ENCODE data around the gene WNT6.
A peak's percentile ranks its signal among the peaks of the same experiment; 100 is the strongest.

Gene WNT6

DNA sequence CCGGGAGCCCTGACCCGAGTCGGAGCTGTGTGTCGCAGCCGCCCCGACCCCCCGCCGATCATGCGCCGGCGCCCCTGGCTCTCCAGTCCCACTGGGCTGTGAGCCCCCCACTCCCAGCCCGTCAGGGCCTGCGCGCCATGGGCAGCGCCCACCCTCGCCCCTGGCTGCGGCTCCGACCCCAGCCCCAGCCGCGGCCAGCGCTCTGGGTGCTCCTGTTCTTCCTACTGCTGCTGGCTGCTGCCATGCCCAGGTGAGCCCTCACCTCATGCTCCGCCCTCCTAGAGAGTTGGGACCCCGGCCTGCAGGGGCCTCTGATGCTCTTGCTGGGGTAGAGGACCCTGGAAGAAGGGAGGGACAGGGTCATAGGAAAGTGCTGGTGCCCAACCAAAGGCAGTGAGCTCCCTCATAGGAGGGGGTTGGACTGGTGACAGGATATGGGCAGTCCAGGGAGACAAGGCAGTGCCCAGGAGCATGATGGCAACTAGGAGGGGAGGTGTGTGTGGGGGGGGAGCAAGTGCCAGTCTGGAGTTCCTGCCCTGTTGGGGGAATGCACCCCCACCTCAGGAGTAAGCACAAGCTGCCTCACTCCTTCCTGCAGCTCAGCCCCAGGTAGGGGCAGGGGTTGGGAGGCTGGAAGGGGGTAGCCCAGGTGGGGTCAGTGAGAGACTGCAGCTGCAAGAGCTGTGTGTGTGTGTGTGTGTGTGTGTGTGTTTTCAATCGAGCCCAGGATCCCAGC lies 21.4 kb downstream of the WNT6 start:
- H3K4me3 ChIP-seq, result peak overlapping the region; percentile 33 to 62 (median 48); a peak in 18 of 20 replicates
- H3K4me1 ChIP-seq, result peaks cover 24 to 88% (median 77%) of the 10 kb centered on the region in 10 experiments
- H4K20me1 ChIP-seq, result peaks cover 0 to 80% (median 52%) of the 10 kb centered on the region in 11 experiments; a peak in 17 of 22 replicates
- TF ChIP-seq Cebpa-rat (IDR thresholded peaks at IDR 0.05), result no peak
- H3K9me3 ChIP-seq (replicated peaks in 1 of 11), result no peaks in the 10 kb centered on the region
- H3K9ac ChIP-seq, result peak overlapping the region in 3 of 11 experiments; percentile 37 to 51 (median 37); a peak in 4 of 22 replicates
- H3K27me3 ChIP-seq, result peaks cover 77 to 95% (median 83%) of the 10 kb centered on the region in 11 experiments
- H3K36me3 ChIP-seq, result no peaks in the 10 kb centered on the region
- no peak overlapping the region for H3K27ac ChIP-seq
- H3K4me2 ChIP-seq, result peak overlapping the region; percentile 75 to 95 (median 87)

DNA sequence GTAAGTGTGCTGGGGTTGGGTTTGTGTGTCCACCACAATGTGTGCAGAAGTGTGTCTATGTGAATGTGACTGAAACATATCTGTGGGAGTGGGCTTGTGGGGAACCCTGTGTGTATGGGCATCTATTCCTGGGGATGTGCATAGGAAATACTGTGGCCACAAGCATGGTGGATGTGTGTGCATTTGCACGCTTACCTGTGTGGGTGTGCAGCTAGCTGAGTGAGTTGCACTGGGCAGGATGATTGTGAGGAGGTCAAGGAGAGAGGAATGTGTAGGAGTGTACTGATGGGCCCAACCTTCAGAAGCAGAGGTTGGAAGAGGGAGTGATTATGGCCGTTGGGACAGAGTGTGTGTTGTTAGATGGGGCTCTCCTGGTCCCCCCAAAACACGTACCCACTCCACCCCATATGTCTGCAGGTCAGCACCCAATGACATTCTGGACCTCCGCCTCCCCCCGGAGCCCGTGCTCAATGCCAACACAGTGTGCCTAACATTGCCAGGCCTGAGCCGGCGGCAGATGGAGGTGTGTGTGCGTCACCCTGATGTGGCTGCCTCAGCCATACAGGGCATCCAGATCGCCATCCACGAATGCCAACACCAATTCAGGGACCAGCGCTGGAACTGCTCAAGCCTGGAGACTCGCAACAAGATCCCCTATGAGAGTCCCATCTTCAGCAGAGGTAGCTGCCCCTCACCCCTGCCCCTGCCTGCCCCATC lies 22.3 kb downstream of the WNT6 start:
- H3K4me3 ChIP-seq, result no peak overlapping the region
- peaks cover 73 to 89% (median 78%) of the 10 kb centered on the region in 11 experiments for H3K27me3 ChIP-seq
- peaks cover 0 to 82% (median 51%) of the 10 kb centered on the region in 11 experiments; a peak in 17 of 22 replicates for H4K20me1 ChIP-seq
- peak overlapping the region in 5 of 11 experiments; percentile 10 to 85 (median 71); a peak in 8 of 22 replicates for H3K4me2 ChIP-seq
- H3K4me1 ChIP-seq, result peaks cover 24 to 92% (median 81%) of the 10 kb centered on the region in 10 experiments
- H3K36me3 ChIP-seq, result no peaks in the 10 kb centered on the region
- TF ChIP-seq Cebpa-rat (IDR thresholded peaks at IDR 0.05), result no peak
- no peaks in the 10 kb centered on the region for H3K9me3 ChIP-seq (replicated peaks in 1 of 11)
- no peak overlapping the region for H3K27ac ChIP-seq
- H3K9ac ChIP-seq, result no peak overlapping the region

DNA sequence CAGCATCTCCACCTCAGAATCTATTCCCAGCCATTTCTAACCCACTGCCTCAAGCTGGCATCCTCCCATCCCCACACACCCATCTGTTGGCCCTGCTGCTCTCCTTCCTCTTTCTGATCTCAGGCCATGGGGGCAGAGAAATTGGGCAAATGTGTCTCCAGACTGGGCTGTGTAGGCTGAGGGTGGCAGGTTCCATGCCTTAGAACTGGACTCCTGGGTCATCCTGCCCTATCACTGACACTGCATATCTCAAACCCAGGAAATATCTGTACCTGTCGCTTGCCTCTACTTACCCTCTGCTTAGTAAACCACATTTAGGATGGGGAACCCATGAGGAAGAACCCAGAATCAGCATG lies 22.8 kb downstream of the WNT6 start:
- H3K27me3 ChIP-seq, result peaks cover 73 to 84% (median 78%) of the 10 kb centered on the region in 11 experiments
- H3K4me1 ChIP-seq, result peaks cover 19 to 92% (median 78%) of the 10 kb centered on the region in 10 experiments
- H3K9me3 ChIP-seq (replicated peaks in 1 of 11), result no peaks in the 10 kb centered on the region
- H4K20me1 ChIP-seq, result peaks cover 0 to 80% (median 46%) of the 10 kb centered on the region in 11 experiments; a peak in 17 of 22 replicates
- no peak overlapping the region for H3K4me3 ChIP-seq
- no peak for TF ChIP-seq Cebpa-rat (IDR thresholded peaks at IDR 0.05)
- no peaks in the 10 kb centered on the region for H3K36me3 ChIP-seq
- H3K27ac ChIP-seq, result no peak overlapping the region
- H3K9ac ChIP-seq, result no peak overlapping the region
- H3K4me2 ChIP-seq, result peak overlapping the region in 7 of 11 experiments; percentile 3 to 85 (median 65); a peak in 13 of 22 replicates

DNA sequence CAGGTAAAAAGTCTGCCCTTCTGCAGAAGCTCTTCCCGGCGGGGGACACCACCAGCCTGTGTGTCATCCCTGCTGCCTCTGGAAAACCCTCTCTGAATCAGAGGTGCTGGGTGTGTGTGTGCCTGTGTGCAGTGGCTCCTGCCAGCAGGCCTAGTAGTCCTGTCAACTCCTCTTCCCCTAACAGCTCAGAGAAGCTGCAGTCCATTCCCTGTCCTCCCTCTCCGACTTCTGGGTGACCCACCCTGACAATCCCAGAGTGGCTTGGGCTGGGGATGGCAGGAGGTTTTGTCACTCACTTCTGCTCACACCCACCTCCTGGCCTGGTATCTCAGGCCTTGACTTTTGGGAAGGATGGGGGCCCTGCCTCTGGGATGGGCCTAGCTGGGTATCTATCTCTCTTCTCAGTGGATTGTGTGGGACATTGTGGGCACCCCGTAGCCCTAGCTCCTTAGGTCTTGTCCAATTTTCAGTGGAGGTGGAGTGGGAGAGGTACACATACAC lies 23.3 kb downstream of the WNT6 start:
- H3K27me3 ChIP-seq, result peaks cover 71 to 80% (median 76%) of the 10 kb centered on the region in 11 experiments

DNA sequence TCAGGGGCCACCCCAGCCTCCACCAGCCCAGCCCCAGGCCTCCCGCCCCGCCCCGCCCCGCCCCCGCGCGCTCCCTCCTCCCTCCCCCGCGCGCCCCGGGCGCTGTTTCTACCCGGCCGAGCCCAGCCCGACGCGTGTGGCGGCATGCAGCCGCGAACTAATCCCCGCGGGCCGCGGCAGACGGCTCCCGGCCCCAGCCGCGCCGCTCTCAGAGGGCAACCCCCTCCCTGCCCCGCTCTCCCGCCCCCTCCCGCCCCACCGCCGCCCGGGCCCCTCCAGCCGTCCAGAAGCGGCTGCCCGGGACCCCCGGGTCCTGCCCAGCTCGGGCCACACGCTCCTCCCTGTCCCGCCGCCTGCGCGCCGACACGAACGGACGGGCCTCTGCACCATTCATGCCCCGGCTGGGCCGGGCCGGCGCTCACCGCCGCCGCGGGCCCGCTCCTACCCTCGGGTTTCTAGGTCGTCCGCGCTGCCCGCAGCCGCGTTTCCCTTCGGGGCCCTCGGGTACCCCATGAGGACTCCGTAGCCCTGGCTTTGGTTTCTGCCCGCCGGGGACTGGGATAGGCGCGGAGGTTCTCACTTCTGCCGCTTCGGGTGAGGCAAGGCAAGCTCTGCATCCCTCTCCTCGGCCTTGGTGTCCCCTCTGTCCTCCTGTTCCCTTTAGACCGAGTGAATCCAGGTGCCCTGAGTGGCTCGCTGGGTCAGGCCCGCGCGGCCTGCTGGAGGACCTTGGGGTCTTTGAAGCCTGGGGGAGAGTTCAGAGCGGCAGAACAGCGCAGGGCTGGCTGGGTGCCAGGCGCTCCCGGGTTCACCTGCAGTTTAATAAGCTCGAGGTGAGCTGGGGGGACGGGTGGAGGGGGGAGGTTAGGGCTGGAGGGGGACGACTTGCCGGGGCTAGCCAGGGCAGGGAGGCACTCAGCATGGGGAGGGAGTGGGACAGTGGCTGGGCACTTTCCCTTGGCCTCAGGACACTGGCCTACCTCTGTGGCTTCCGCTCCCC lies 24.2 kb downstream of the WNT6 start:
- H3K4me1 ChIP-seq, result peaks cover 13 to 84% (median 66%) of the 10 kb centered on the region in 10 experiments
- no peaks in the 10 kb centered on the region for H3K36me3 ChIP-seq
- H3K27me3 ChIP-seq, result peaks cover 62 to 71% (median 67%) of the 10 kb centered on the region in 11 experiments
- peaks cover 0 to 77% (median 39%) of the 10 kb centered on the region in 11 experiments; a peak in 17 of 22 replicates for H4K20me1 ChIP-seq
- H3K27ac ChIP-seq, result no peak overlapping the region
- H3K4me3 ChIP-seq, result peak overlapping the region; percentile 33 to 65 (median 42); a peak in 16 of 20 replicates
- H3K4me2 ChIP-seq, result peak overlapping the region; percentile 74 to 94 (median 86)
- no peak for TF ChIP-seq Cebpa-rat (IDR thresholded peaks at IDR 0.05)
- no peaks in the 10 kb centered on the region for H3K9me3 ChIP-seq (replicated peaks in 1 of 11)
- H3K9ac ChIP-seq, result peak overlapping the region in 4 of 11 experiments; percentile 24 to 55 (median 50); a peak in 7 of 22 replicates

More for the DNA sequence above, 23.3 kb downstream of the WNT6 start:
- H3K36me3 ChIP-seq, result no peaks in the 10 kb centered on the region
- H3K4me1 ChIP-seq, result peaks cover 15 to 92% (median 73%) of the 10 kb centered on the region in 10 experiments
- no peak overlapping the region; a peak in 1 of 22 replicates for H3K9ac ChIP-seq
- no peak overlapping the region for H3K27ac ChIP-seq
- no peaks in the 10 kb centered on the region for H3K9me3 ChIP-seq (replicated peaks in 1 of 11)
- peaks cover 0 to 78% (median 41%) of the 10 kb centered on the region in 11 experiments; a peak in 17 of 22 replicates for H4K20me1 ChIP-seq
- no peak overlapping the region for H3K4me3 ChIP-seq
- TF ChIP-seq Cebpa-rat (IDR thresholded peaks at IDR 0.05), result no peak
- H3K4me2 ChIP-seq, result peak overlapping the region; percentile 18 to 91 (median 48); a peak in 16 of 22 replicates

DNA sequence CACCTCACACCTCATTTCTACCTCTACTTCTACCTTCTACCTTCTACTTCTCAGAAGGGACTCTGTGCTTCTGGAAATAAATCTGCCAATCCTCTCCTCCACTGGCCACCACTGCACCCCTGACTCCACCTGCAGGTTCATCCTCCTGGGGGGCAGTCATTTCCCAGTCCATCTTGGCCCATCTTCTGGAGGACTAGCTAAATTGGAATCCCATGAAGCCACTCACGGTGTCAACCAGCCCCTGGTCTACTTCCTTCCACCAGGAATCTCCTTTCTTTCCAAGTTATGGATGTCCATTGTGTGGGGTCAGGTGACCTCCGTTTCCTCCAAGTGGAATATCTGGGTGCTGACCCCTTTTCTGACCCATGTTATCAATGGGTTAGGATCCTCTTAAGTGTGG lies 24.9 kb downstream of the WNT6 start:
- H3K9ac ChIP-seq, result no peak overlapping the region
- H4K20me1 ChIP-seq, result peaks cover 0 to 72% (median 36%) of the 10 kb centered on the region in 11 experiments; a peak in 17 of 22 replicates
- no peak overlapping the region for H3K27ac ChIP-seq
- H3K9me3 ChIP-seq (replicated peaks in 1 of 11), result no peaks in the 10 kb centered on the region
- no peak for TF ChIP-seq Cebpa-rat (IDR thresholded peaks at IDR 0.05)
- H3K4me2 ChIP-seq, result peak overlapping the region in 6 of 11 experiments; percentile 43 to 88 (median 80); a peak in 8 of 22 replicates
- H3K4me3 ChIP-seq, result no peak overlapping the region
- H3K27me3 ChIP-seq, result peaks cover 56 to 64% (median 60%) of the 10 kb centered on the region in 11 experiments
- H3K4me1 ChIP-seq, result peaks cover 13 to 79% (median 60%) of the 10 kb centered on the region in 10 experiments
- no peaks in the 10 kb centered on the region for H3K36me3 ChIP-seq

DNA sequence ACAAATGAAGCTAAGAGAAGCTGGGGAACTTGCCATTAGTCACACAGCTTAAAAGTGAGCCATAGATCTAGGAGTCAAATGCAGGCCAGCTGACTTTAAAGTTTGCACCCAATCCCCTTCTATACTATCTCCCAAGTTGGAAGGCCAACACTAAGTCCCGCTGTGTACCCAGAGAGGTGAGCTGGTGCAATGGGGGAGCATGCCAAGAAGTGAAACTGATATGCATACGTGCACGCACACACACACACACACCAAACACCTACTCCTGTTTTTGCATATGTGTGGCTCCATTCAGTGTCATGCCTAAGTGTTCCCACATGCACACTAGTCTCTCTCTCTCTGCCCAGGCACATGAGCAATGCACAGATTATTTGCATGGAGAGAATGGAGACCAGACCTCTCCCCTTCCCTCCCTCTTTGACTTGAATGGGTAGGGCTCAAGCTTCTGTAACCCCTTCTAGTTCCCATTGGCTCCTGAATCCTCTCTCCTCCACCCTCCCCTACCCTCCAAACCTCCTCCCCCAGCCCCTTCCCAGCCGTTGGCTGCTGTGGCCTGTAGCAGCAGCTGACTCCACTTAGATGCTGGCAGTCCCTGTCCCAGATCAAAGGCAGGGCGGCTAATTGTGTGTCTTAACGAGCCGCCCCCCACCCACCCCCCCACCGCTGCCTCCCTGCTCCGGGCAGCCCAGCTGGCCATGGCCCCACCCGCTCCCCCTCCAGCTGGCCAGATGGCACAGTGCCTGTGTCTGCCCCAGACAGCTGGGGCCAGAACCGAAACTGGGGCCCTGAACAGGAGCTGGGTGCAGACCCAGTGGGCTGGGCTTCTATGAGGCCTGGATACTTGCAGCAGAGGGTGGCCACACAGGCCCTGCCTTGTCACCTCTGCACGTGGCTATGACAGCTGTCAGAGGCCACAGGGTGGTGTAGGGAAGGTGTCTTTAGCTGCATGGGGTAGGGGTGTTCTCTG lies 26.7 kb downstream of the WNT6 start:
- Histone ChIP-seq H3K9ac (no peak overlapping the region), H3K27me3 (peaks cover 39 to 55% (median 42%) of the 10 kb centered on the region in 11 experiments), H3K27ac (no peak overlapping the region), H3K36me3 (no peaks in the 10 kb centered on the region), H3K9me3 (replicated peaks in 1 of 11) (no peaks in the 10 kb centered on the region), H4K20me1 (peaks cover 0 to 60% (median 20%) of the 10 kb centered on the region in 11 experiments; a peak in 17 of 22 replicates), H3K4me2 (peak overlapping the region in 8 of 11 experiments; percentile 30 to 88 (median 62); a peak in 14 of 22 replicates), H3K4me3 (no peak overlapping the region), H3K4me1 (peaks cover 0 to 65% (median 43%) of the 10 kb centered on the region in 10 experiments; a peak in 17 of 20 replicates)
- TF ChIP-seq Cebpa-rat (IDR thresholded peaks at IDR 0.05), result no peak
